GM06990 (cell line): Measurements from ENCODE around the gene WAC.
"Not testable (repeated sequence)": the region's sequence is repeated elsewhere in the genome, so short reads cannot be mapped to it uniquely, and the experiment has no call there.

Source experiments
- DNase-seq: peaks from one replicate; pipeline ENCODE4 v3.0.0-alpha.2; 2011; ENCODE audit not compliant: insufficient read length; ENCODE audit errors: extremely low read depth
- H3K27me3 ChIP-seq: replicated peaks from 2 replicates; pipeline ENCODE4 v1.6.0; 2011; ENCODE audit warnings: low read length; ENCODE audit not compliant: control insufficient read depth, insufficient read depth
- H3K36me3 ChIP-seq: 2 replicates; pipeline ENCODE4 v1.5.1; 2011; ENCODE audit warnings: low read length; ENCODE audit not compliant: control insufficient read depth, insufficient read depth
- H3K4me3 ChIP-seq: replicated peaks from 2 replicates; pipeline ENCODE4 v1.5.1; 2011; ENCODE audit warnings: low read depth, mild to moderate bottlenecking, control low read depth, low read length
- TF ChIP-seq, protein P1 (sequence below): IDR thresholded peaks from 2 replicates; pipeline ENCODE4 v1.5.1; 2011; ENCODE audit warnings: low read length, control low read depth, mild to moderate bottlenecking, inconsistent platforms; ENCODE audit not compliant: insufficient read depth, poor library complexity, severe bottlenecking

WAC gene

DNA sequence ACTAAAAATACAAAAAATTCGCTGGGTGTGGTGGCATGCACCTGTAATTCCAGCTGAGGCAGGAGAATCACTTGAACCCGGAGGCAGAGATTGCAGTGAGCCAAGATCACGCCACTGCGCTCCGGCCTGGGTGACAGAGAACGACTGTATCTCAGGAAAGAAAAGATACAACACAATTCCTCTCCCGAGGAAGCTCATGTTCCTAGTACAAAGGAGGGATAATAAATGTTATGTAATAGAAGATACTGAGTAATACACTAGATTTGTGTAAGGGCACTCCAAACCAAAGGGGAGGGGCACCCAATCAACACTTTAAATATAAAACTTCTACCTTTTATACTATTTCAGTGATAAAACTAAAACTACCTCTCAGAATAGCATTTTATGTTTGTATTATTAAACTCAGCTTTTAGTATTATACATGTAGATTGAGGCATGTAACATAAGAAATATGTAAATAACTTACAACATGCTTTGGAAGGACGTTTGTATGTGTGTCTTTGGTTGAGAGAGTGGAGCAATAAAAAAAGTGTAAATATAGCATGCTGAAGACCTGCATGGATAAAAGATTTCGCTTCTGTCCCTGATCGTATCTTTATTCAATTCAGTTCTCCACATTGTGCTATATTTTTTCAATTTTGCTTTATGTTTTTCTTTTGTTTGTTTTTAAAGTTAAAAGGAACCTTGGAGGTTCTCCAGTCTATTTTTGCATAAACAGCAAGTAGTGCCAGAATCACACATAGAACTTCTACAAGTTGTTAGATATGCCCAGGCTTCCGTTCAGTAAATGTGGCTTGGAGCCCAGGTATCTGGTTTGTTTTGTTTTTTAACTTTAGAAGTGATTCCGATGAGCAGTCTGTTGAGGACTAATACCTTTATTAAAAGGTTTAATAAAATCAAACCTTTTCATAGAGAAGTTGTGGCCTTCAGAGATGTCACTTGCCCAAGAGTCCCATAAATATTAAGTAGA lies 71.9 kb downstream of the WAC start:
- Histone ChIP-seq H3K4me3 (no peak overlapping the region), H3K27me3 (no peaks in the 10 kb centered on the region), H3K36me3 (peaks cover 3% of the 10 kb centered on the region)
- TF ChIP-seq, protein P1, sequence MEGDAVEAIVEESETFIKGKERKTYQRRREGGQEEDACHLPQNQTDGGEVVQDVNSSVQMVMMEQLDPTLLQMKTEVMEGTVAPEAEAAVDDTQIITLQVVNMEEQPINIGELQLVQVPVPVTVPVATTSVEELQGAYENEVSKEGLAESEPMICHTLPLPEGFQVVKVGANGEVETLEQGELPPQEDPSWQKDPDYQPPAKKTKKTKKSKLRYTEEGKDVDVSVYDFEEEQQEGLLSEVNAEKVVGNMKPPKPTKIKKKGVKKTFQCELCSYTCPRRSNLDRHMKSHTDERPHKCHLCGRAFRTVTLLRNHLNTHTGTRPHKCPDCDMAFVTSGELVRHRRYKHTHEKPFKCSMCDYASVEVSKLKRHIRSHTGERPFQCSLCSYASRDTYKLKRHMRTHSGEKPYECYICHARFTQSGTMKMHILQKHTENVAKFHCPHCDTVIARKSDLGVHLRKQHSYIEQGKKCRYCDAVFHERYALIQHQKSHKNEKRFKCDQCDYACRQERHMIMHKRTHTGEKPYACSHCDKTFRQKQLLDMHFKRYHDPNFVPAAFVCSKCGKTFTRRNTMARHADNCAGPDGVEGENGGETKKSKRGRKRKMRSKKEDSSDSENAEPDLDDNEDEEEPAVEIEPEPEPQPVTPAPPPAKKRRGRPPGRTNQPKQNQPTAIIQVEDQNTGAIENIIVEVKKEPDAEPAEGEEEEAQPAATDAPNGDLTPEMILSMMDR = no peak
- no peak for DNase-seq

DNA sequence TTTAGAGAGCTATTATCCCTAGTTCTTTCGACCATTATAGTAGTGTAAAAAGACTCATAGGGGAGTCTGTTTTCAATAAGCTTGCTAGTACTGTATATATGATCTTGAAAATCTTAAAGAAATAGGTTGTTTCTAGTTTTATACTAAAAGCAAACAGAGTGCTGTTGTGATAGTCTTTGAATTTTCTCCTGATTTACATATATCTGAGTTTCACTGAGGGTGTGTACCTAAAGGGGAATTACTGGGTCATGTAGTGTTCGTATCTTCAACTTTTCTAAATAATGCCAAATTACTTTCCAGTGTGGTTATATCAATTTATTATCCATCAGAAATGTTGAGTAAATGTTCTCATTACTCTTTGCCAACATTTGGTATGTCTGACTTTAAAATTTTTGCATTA lies 73.7 kb downstream of the WAC start:
- H3K27me3 ChIP-seq = no peaks in the 10 kb centered on the region
- no peak for DNase-seq
- H3K4me3 ChIP-seq = no peak overlapping the region
- H3K36me3 ChIP-seq = peaks cover 8% of the 10 kb centered on the region
- TF ChIP-seq, protein P1 = no peak

DNA sequence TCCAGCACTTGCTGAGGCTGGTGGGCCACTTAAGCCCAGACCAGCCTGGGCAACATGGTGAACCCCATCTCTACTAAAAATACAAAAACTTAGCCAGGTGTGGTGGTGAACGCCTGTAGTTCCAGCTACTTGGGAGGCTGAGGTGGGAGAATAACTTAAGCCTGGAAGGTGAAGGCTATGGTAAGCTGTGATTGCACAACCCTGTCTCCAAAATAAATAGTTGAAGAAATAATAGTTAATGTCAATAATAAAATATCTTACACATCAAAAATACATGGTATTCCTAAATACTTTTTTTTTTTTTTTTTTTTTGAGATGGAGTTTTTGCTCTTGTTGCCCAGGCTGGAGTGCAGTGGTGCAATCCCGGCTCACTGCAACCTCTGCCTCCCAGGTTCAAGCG lies 76.7 kb downstream of the WAC start:
- not testable (repeated sequence) for H3K27me3 ChIP-seq, H3K4me3 ChIP-seq, DNase-seq
- peaks cover 13% of the 10 kb centered on the region for H3K36me3 ChIP-seq

DNA sequence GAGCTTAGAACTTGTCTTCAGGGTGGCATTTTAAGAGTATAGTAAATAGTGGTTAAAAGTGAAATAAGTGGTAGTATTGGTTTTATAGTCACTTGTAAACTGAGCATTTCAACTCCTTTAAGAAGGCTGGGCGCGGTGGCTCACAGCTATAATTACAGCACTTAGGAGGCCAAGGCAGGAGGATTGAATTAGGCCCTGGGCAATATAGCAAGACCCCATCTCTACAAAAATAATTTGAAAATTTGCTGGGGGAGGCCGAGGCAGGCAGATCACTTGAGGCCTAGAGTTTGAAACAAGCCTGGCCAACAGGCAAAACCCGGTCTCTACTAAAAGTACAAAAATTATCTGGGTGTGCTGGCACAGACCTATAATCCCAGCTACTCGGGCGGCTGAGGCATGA lies 80.0 kb downstream of the WAC start:
- TF ChIP-seq, protein P1 = no peak
- no peak overlapping the region for H3K4me3 ChIP-seq
- no peaks in the 10 kb centered on the region for H3K27me3 ChIP-seq
- H3K36me3 ChIP-seq = peaks cover 16% of the 10 kb centered on the region
- DNase-seq = no peak

DNA sequence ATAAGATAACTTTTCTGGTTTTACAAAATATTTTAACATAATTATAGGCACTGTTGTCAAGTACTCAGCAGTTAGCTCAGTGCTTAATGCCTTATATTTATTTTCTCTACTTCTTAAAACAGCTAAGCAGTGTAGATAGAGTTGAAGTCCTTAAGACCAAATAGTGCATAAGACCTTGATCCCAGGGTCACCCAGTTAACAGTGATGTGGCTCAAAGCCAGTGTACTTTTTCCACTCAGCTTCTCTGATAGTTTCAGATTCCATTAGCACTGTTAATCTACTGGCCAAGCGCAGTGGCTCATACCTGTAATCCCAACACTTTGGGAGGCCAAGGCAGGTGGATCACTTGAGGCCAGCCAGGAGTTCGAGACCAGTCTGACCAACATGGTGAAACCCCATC lies 83.6 kb downstream of the WAC start:
- no peak overlapping the region for H3K4me3 ChIP-seq
- TF ChIP-seq, protein P1 = no peak
- no peak for DNase-seq
- no peaks in the 10 kb centered on the region for H3K27me3 ChIP-seq
- peaks cover 11% of the 10 kb centered on the region for H3K36me3 ChIP-seq

DNA sequence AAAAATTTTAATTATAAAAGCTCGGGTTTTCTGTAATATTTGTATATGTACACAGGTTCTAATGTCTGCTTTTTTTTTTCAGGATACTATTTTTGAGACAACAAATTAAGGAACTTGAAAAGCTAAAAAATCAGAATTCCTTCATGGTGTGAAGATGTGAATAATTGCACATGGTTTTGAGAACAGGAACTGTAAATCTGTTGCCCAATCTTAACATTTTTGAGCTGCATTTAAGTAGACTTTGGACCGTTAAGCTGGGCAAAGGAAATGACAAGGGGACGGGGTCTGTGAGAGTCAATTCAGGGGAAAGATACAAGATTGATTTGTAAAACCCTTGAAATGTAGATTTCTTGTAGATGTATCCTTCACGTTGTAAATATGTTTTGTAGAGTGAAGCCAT lies 86.5 kb downstream of the WAC start:
- no peak overlapping the region for H3K4me3 ChIP-seq

More for the DNA sequence above, 86.5 kb downstream of the WAC start:
- H3K27me3 ChIP-seq = no peaks in the 10 kb centered on the region
- H3K36me3 ChIP-seq = peaks cover 5% of the 10 kb centered on the region
- TF ChIP-seq, protein P1 = no peak
- no peak for DNase-seq
